ENCODE measurements around the gene EXTL1. TPM values are rescaled to one million over a fixed set of nuclear protein-coding genes. Genes with fewer than 3 reads are reported as not detected.

Gene EXTL1
- total RNA-seq, 1 experiment from 2014 or later = 0.15 TPM

GRCh38 chr1:25996966-25997827, 24.4 kb upstream of the EXTL1 start:
- H4K20me1 ChIP-seq (ENCODE audit: insufficient read depth) = no peaks in the 10 kb centered on the region
- BruUV-seq (replicated peaks) = TSS peak; percentile 62
- no peaks in the 10 kb centered on the region for H3K9me2 ChIP-seq (ENCODE audit: insufficient read depth)
- ChIA-PET CTCF (interaction anchor here (0.6 to 3.7 kb wide), 13 partner anchors 9 to 199 kb away, joined by 3 to 47 read pairs (median 4); no protein-coding TSS in a partner anchor), POLR2A (interaction anchor here (0.5 to 1.7 kb wide), 9 partner anchors 9 to 178 kb away, joined by 3 to 12 read pairs (median 4); partner anchors contain the start of gene MTFR1L), RAD21 (ENCODE audit: low non-redundant PET in 1 of 2, low total read pairs in 2 of 2, uncharacterized antibody in 2 of 2, unreplicated experiment in 2 of 2) (interaction anchor here (0.6 to 1.9 kb wide), 5 partner anchors 9 to 105 kb away, joined by 3 to 12 read pairs (median 6); no protein-coding TSS in a partner anchor)
- H3K4me1 ChIP-seq (ENCODE audit: control insufficient read depth in 1 of 2, insufficient read depth in 2 of 2, low read length in 2 of 2) = peaks cover 9 to 26% of the 10 kb centered on the region in 2 experiments; a peak in 3 of 4 replicates
- no peak overlapping the region for H2AFZ ChIP-seq (ENCODE audit: low read depth, low read length, poor library complexity, severe bottlenecking)
- H3K9ac ChIP-seq (ENCODE audit: low read length) = peak overlapping the region; percentile 78
- peak overlapping the region; percentile 65 for H3K27ac ChIP-seq (ENCODE audit: low read depth, low read length)
- no peaks in the 10 kb centered on the region for H3K9me3 ChIP-seq (ENCODE audit: control insufficient read depth in 1 of 2, insufficient read depth in 1 of 2, low read depth in 1 of 2, low read length in 2 of 2)
- H3K36me3 ChIP-seq (ENCODE audit: control insufficient read depth in 1 of 2, insufficient read depth in 2 of 2, low read length in 2 of 2) = no peaks in the 10 kb centered on the region
- H3K79me2 ChIP-seq (ENCODE audit: insufficient read depth, low read length) = peaks cover 9% of the 10 kb centered on the region; the same call in 1 of the 2 replicates
- TF ChIP-seq POLR2A (IDR thresholded peaks at IDR 0.05; ENCODE audit: borderline replicate concordance, extremely low read depth, insufficient read depth, insufficient read length) = no peak
- TF ChIP-seq YY1 (IDR thresholded peaks at IDR 0.05; ENCODE audit: extremely low read depth, insufficient replicate concordance, low read depth, low read length) = no peak
- TF ChIP-seq RAD21 (IDR thresholded peaks at IDR 0.05; ENCODE audit: low read depth) = no peak
- TF ChIP-seq TCF7L2 (IDR thresholded peaks at IDR 0.05; ENCODE audit: borderline replicate concordance, extremely low read depth, insufficient read depth, insufficient read length) = no peak
- TF ChIP-seq REST (IDR thresholded peaks at IDR 0.05; ENCODE audit: low read depth) = no peak
- no peak for TF ChIP-seq SIN3A (IDR thresholded peaks at IDR 0.05; ENCODE audit: low read depth)
- TF ChIP-seq EZH2phosphoT487 (IDR thresholded peaks at IDR 0.05; ENCODE audit: borderline replicate concordance) = no peak
- no peak for TF ChIP-seq ZFX (IDR thresholded peaks at IDR 0.05)
- TF ChIP-seq SRF (IDR thresholded peaks at IDR 0.05; ENCODE audit: low read depth) = no peak
- TF ChIP-seq ZNF274 (IDR thresholded peaks at IDR 0.05; ENCODE audit: low read depth, low read length) = no peak
- no peak for TF ChIP-seq POLR2AphosphoS5 (IDR thresholded peaks at IDR 0.05; ENCODE audit: low read depth, low read length)
- no peak for TF ChIP-seq JUND (IDR thresholded peaks at IDR 0.05)
- no peak for TF ChIP-seq EGR1 (IDR thresholded peaks at IDR 0.05; ENCODE audit: low read depth)
- TF ChIP-seq CTCF (IDR thresholded peaks at IDR 0.05 in 2 of 3, conservative IDR thresholded peaks at IDR 0.05 in 1 of 3; ENCODE audit: borderline replicate concordance in 1 of 3, insufficient read depth in 1 of 3, low read depth in 2 of 3, low read length in 2 of 3) = no peak
- TF ChIP-seq CEBPB (IDR thresholded peaks at IDR 0.05; ENCODE audit: low read depth) = no peak
- TF ChIP-seq FOSL1 (IDR thresholded peaks at IDR 0.05; ENCODE audit: low read depth) = no peak
- H3K4me2 ChIP-seq (ENCODE audit: low read length) = peak overlapping the region; percentile 94
- H3K27me3 ChIP-seq (ENCODE audit: insufficient read depth, low read length) = no peaks in the 10 kb centered on the region
- ATAC-seq = no peak
- DNase-seq (ENCODE audit: low read depth, low spot score) = no peak
- intact Hi-C loops (cut with micrococcal nuclease) = loop anchor here (10.0 kb wide), 1 partner anchor 452 kb away; the partner anchor contains the start of gene LDLRAP1
- peak overlapping the region; percentile 89 to 95 for H3K4me3 ChIP-seq (replicated peaks in 1 of 2; ENCODE audit: low read depth in 1 of 2, low read length in 2 of 2)
